Hair follicular keratinocyte (primary cell): ENCODE measurements around the gene SIAH3. TPM values are rescaled to one million over a fixed set of nuclear protein-coding genes. Genes with fewer than 3 reads are reported as not detected.

Experiments used
- total RNA-seq: library from RNA; depleted of rRNA; stranded (reverse); fragments of >200 nt; gene quantifications from 2 replicates; pipeline ENCODE4 v1.2.3, GENCODE V29; 2015

SIAH3 gene, protein sequence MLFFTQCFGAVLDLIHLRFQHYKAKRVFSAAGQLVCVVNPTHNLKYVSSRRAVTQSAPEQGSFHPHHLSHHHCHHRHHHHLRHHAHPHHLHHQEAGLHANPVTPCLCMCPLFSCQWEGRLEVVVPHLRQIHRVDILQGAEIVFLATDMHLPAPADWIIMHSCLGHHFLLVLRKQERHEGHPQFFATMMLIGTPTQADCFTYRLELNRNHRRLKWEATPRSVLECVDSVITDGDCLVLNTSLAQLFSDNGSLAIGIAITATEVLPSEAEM
- 0.04 and 0.08 TPM in 2 replicates for total RNA-seq

DNA sequence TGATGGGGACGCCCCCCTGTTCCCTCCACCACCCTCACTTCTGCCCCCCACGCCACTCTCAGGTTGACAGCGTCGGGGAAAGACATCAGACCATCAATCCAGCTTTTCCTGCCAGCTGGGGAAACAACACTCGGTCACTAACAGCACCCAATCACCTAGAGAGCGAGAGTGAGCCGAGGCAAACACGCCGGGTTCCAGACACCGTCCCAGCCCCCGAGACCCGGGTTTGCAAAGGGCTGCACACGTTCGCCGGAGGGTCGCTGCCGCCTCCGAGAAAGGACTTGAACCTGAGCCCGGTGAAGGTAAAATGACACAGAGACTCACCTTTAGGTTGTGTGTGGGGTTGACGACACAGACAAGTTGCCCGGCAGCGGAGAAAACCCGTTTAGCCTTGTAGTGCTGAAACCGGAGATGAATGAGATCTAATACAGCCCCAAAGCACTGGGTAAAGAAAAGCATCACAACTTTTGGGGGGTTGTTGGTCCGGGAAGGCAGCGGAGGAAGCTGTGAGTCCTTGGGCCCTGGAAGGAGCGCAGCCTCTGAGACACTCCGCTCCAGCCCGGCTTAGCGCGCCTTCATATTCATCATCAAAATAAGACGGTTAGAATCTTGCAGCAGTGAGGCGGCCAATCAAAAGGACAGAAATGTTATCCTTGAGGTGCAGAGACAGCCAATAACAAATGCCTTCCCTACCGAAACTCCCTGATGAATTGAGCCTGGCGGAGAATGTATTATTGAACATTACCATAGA, at the start of gene SIAH3:
SIAH3 (minus strand) TSS at position 583 of the 751 bp plus-strand sequence; CDS start at position 459, 124 bp downstream.

Other genes with a start within 250 kb of the SIAH3 start
- gene ERICH6B, start 236.0 kb downstream of the SIAH3 start, total RNA-seq = not detected in 2 replicates
- gene CBY2, start 149.4 kb downstream of the SIAH3 start, total RNA-seq = not detected in 2 replicates
- 12.5 and 13.7 TPM in 2 replicates for gene ZC3H13, start 201.0 kb upstream of the SIAH3 start, total RNA-seq